ENCODE data around the gene IGF1R. TPM values are rescaled to one million over a fixed set of nuclear protein-coding genes. Genes with fewer than 3 reads are reported as not detected.

The IGF1R gene
- total RNA-seq, 4 donors from 2014 or later, result 59.6 to 172 (median 88.5) TPM

DNA sequence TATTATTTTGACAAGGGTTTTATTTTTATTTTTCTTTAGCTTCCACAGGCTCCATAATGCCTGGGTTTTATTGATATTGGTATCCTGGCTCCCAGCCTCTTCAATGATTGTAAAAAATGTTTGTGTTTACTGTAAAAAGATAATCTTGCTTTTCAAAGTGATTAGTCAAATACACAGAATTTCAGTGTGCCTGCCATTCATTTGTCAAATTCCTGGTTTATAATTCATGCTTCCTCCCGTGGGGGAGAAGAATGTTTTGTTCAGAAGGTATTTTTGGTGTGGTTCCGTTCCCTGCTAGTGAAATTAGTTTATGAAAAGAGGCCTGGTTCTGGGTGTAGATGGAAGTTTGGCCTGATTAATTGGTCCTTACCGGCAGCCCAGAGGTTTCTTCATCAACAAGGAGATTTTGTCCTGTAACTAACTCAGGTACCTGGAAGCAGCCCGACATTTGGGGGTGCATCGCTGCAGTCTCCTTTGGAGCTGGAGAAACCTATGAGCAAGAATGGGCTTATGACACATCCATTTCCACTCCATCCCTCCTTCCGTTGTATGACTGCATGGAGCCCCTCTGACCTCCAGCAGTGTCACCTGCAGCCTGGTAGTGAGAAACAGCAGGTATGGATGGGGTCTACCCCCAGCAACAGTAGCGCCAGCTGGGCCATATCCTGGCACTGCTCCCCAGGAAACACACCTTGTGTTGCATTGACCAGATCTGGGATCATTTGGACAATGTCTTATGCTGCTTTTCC, 257.8 kb downstream of the IGF1R start:
- WGBS, 2 donors, result 64 to 65% methylated on average over 6 to 7 of the region's 7 CpGs
- TF ChIP-seq CTCF (IDR thresholded peaks at IDR 0.05) (no peak), POLR2A (IDR thresholded peaks at IDR 0.05) (no peak)
- DNase-seq (ENCODE audit: low spot score in 2 of 2), result no peak
- intact Hi-C loops (cut with DNase I; ENCODE audit: low total_unique reads), result no loop called here
- H3K4me3 ChIP-seq (ENCODE audit: low read depth, poor library complexity, severe bottlenecking), result no peak overlapping the region

DNA sequence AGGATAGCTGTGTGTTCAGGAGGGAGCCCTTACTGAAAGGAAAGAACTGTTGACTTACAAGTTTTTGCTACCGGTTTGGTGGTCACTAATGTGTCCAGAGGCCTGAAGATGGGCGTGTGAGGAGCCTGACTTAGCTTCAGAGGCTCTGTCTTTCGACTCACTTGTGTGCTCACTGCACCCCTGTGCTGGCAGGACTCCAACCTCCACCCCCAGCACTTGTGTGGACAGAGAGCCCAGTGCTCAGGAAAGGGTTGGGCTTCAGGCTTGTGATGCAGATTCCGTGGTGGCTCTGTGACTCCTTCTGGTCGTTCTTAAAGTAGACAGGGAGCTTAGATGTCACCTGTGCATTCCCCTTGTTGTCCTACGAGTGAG, 258.4 kb downstream of the IGF1R start:
- no peak for TF ChIP-seq CTCF (IDR thresholded peaks at IDR 0.05)
- TF ChIP-seq POLR2A (IDR thresholded peaks at IDR 0.05), result no peak
- no peak overlapping the region for H3K4me3 ChIP-seq (ENCODE audit: low read depth, poor library complexity, severe bottlenecking)
- WGBS, 2 donors, result 56 to 58% methylated on average over 6 of the region's 6 CpGs
- intact Hi-C loops (cut with DNase I; ENCODE audit: low total_unique reads), result no loop called here
- DNase-seq (ENCODE audit: low spot score in 2 of 2), result no peak

- no peak for TF ChIP-seq POLR2A (IDR thresholded peaks at IDR 0.05)
- no peak for TF ChIP-seq CTCF (IDR thresholded peaks at IDR 0.05)
- 83 to 91% methylated on average over 4 of the region's 4 CpGs for WGBS, 2 donors
- intact Hi-C loops (cut with DNase I; ENCODE audit: low total_unique reads), result no loop called here
- no peak overlapping the region for H3K4me3 ChIP-seq (ENCODE audit: low read depth, poor library complexity, severe bottlenecking)
- DNase-seq (ENCODE audit: low spot score in 2 of 2), result no peak
These were observed 259.7 kb downstream of the IGF1R start for GRCh38 chr15:98907927-98908471.

- TF ChIP-seq CTCF (IDR thresholded peaks at IDR 0.05), result no peak
- no peak for TF ChIP-seq POLR2A (IDR thresholded peaks at IDR 0.05)
- intact Hi-C loops (cut with DNase I; ENCODE audit: low total_unique reads), result no loop called here
- WGBS, 2 donors, result 87 to 88% methylated on average over 21 of the region's 21 CpGs
- no peak overlapping the region for H3K4me3 ChIP-seq (ENCODE audit: low read depth, poor library complexity, severe bottlenecking)
- no peak for DNase-seq (ENCODE audit: low spot score in 2 of 2)
These were observed 261.9 kb downstream of the IGF1R start for GRCh38 chr15:98909968-98910885.

- DNase-seq (ENCODE audit: low spot score in 2 of 2), result no peak
- intact Hi-C loops (cut with DNase I; ENCODE audit: low total_unique reads), result no loop called here
- no peak for TF ChIP-seq CTCF (IDR thresholded peaks at IDR 0.05)
- WGBS, 2 donors, result 51 to 63% methylated on average over 7 of the region's 7 CpGs
- no peak overlapping the region for H3K4me3 ChIP-seq (ENCODE audit: low read depth, poor library complexity, severe bottlenecking)
These were observed 266.3 kb downstream of the IGF1R start for GRCh38 chr15:98914626-98915025.
